ENCODE data around the gene ATP8A2.

DNA sequence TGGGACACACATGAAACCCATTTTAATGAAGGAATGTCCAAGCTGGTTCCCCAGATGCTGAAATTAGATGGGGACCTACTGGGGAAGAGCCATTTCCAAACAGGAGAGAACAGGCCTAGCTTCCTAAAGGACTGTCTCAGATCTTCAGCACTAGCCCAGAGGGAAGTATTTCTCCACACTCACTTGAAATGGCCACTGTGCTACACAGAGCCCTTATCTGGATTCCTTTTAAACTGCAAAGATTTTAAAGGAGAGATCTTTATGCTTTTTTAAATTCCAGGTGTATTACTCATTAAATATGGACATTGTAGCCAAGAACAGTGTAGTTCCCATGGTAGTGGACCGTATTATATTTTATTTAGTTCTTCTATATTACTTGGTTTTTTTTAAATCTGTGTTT, 424.7 kb downstream of the ATP8A2 start:
- TF ChIP-seq, protein P1, sequence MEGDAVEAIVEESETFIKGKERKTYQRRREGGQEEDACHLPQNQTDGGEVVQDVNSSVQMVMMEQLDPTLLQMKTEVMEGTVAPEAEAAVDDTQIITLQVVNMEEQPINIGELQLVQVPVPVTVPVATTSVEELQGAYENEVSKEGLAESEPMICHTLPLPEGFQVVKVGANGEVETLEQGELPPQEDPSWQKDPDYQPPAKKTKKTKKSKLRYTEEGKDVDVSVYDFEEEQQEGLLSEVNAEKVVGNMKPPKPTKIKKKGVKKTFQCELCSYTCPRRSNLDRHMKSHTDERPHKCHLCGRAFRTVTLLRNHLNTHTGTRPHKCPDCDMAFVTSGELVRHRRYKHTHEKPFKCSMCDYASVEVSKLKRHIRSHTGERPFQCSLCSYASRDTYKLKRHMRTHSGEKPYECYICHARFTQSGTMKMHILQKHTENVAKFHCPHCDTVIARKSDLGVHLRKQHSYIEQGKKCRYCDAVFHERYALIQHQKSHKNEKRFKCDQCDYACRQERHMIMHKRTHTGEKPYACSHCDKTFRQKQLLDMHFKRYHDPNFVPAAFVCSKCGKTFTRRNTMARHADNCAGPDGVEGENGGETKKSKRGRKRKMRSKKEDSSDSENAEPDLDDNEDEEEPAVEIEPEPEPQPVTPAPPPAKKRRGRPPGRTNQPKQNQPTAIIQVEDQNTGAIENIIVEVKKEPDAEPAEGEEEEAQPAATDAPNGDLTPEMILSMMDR (IDR thresholded peaks at IDR 0.05) = no peak
- TF ChIP-seq ATF1 (CRISPR knock-in tag; IDR thresholded peaks at IDR 0.05) (no peak), SP1 (CRISPR knock-in tag; conservative IDR thresholded peaks at IDR 0.05) (no peak), TP53 (CRISPR knock-in tag; IDR thresholded peaks at IDR 0.05) (no peak), FOXP1 (CRISPR knock-in tag; IDR thresholded peaks at IDR 0.05; ENCODE audit: borderline replicate concordance) (no peak), NR2C2 (CRISPR knock-in tag; IDR thresholded peaks at IDR 0.05) (no peak)

All from WTC11 (cell line).